Amniotic epithelial cell (primary cell): Measurements from ENCODE around the gene SEMA3E.
"Not testable (repeated sequence)": the region's sequence is repeated elsewhere in the genome, so short reads cannot be mapped to it uniquely, and the experiment has no call there.

Experiments
- DNase-seq: peaks from one replicate; pipeline ENCODE4 v3.0.0-alpha.2; 2010; ENCODE audit warnings: low read depth

Gene SEMA3E

GRCh38 chr7:83648464-83649241 lies at the start of gene SEMA3E:
Gene SEMA3E (minus strand): TSS chr7:83649139.
- peak; percentile 58 for DNase-seq

DNA sequence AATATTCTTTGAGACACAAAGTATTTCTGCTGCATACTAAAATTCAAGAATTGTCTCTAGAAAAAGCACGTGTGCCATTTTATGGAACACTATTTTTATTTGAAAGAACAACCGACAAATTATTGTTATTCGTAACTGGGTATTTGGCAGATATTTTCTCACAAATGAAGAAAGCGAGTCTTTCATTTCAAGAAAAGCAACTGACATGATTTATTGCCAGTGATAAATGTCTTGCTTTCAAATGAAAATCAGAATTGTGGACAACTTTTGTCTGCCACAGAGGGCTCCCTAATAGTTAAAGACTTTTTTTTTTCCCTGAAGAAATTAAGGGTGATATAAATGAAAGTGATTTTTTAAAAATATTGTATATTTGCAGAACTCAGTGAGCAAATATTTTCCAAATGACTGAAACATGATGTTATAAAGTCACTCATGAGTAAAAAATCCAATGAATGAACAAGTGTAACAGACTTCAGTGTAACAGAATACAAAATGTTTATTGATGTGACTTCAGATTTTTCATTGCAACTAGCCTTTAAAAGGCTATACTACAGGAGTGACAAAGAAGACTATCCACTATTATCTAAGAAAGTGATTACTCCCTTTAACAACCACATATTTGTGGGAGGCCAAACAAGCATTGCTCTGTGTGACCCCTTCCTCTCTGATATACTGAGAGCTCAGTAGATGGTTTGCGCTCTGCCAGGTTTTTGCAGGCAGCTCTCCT lies 49.0 kb upstream of the SEMA3E start:
- no peak for DNase-seq

DNA sequence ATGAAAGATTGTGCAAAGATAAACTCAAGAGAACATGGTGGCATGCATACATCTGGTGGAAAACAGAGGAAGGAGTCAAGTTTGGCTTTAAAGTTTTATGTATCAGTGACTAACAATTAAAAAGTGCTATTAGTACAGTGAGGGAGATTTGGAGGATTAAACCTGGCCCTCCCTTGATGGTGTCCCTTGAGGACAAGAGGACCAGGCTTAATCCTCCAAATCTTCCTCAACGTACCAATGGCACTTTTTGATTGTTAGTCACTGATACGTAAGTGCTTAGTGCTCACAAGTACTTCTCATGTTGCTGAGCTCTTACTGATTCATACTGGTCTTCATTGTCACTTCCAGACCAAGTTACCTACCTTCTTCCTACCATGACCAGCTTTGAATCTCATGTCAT lies 47.2 kb upstream of the SEMA3E start:
- DNase-seq, result no peak

- DNase-seq, result no peak
Observed at GRCh38 chr7:83695128-83695960, 46.4 kb upstream of the SEMA3E start.

DNA sequence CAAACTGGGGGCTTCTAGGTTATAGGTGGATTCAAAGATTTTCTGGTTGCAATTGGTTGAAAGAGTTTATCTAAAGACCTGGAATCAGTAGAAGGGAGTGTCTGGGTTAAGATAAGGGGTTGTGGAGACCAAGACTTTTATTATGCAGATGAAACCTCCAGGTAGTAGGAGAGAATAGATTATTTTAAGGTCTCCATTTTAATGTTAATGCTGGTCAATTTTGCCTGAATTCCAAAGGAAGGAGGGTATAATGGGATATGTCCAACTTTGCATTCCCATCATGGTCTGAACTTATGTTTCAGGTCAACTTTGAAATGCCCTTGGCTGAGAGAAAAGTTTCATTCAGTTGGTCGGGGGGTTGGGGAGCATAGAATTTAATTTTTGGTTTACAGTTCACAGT lies 44.3 kb upstream of the SEMA3E start:
- DNase-seq, result no peak

DNA sequence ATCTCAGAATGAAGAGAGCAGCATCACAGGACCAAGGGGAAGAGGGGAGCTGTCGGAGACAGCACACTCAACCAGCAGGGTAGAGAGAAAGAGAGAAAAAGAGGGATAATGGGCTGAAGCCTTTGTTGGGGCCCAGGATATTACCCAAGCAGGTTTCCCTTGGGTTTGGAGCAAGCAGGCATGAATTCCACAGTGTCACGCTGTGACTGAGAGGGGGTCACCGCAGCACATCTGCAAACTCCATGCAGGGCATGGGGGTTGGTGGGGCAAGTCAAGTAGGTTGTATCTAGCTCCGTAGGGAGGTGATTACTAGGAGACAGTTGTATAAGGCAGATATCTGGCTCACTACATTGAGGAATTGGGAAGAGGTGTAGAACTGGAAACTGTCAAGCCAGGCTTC lies 42.2 kb upstream of the SEMA3E start:
- DNase-seq, result no peak

- DNase-seq, result no peak
Observed at GRCh38 chr7:83689855-83690254, 40.9 kb upstream of the SEMA3E start.

- DNase-seq, result no peak
Observed at GRCh38 chr7:83686416-83686815, 37.5 kb upstream of the SEMA3E start.

DNA sequence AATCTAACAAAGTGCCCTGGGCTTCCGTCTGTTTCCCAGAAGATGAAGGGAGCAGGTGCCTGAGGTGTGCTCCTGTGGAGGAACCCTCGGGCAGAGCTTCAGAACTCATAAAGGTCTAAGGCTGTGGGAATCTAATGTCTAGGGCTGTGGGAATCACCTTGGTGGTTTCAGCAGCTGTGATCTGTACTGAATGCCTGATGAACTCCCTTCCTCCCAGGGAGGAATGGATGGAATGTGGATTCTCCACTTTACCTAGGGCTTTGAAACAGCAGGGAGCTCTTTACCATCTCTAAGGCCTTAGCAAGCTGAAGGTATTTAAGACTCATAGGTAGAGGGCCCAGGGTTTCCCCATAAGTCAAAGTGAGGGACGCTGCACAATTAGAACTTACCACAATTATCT lies 36.0 kb upstream of the SEMA3E start:
- no peak for DNase-seq

GRCh38 chr7:83681200-83681778 lies 32.4 kb upstream of the SEMA3E start:
- DNase-seq, result no peak

DNA sequence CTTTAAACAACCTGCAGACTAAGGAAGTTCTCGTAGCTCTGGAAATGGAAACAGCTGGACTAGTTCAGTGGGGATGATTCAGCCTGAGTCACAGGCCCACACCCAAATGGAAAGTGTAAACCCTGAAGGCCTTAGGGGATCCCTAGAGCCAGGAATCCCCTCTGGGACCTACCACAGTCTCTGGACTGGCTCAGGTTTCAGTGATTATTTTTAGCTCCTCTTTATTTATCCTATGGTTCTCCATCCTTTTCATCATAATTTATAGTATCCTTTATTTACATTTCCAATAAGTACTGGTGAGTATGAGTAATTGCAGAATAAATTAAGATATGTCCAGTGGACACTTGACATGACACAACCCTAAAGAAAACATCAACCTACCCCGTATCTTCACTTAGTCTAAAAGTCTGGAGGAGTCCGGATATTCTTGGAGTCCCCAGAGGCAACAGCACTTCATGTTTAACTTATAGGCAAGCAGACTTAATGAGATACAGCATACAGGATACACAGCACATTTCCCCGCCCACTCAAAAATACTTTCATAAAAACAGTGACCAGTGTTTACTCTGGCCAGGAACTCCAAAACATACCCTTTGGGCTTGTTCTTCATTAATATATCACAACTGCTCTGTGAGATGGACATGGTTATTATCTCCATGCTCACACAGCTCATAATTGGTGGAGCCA lies 28.4 kb upstream of the SEMA3E start:
- peak; percentile 65 for DNase-seq

DNA sequence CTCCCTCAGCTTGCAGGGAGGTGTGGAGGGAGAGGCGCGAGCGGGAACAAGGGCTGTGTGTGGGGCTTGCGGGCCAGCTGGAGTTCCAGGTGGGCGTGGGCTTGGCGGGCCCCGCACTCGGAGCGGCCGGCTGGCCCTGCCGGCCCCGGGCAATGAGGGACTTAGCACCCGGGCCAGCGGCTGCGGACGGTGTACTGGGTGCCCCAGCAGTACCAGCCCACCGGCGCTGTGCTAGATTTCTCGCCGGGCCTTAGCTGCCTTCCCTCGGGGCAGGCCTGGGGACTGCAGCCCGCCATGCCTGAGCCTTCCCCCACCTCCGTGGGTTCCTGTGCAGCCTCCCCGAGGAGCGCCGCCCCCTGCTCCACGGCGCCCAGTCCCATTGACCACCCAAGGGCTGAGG lies 24.4 kb upstream of the SEMA3E start:
- not testable (repeated sequence) for DNase-seq

DNA sequence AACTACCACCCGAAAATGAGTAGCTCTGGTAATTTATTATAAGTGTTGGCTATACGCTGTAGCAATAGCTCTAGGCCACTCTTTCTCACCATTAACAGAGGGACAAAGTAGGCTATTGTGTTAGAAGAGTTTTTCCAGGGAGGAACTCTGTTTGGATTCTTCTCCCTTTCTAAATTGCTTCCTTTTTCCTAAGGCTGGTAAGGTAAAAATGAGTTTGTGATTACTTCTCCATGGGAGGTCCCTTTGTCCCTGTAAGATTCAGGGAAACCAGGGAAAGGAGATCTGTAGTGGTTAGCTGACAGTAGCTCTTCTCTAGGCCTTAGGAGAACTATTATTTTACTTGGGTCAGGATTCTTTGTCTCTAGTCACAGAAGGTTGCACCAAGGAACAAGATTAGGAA lies 23.2 kb upstream of the SEMA3E start:
- DNase-seq, result no peak

GRCh38 chr7:83663131-83663530 lies 14.2 kb upstream of the SEMA3E start:
- DNase-seq, result no peak

DNA sequence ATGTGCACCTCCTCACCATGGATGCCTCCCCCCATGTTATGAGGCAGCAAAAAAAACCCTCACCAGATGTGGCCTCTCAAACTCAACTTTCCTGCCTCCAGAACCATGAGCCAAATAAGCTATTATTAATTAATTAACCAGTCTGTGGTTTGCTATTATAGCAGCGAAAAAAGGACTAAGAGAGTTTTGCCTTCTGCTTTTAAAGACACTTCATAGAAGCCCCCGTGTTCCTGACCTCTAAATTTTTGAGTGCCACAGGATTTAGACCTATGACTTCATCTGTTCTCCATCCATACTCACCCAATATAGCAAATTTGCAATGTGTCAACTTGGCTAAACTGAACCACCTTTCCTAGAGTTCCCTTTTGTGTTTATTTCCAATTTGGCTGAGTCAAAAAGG lies 9.2 kb upstream of the SEMA3E start:
- DNase-seq, result no peak

DNA sequence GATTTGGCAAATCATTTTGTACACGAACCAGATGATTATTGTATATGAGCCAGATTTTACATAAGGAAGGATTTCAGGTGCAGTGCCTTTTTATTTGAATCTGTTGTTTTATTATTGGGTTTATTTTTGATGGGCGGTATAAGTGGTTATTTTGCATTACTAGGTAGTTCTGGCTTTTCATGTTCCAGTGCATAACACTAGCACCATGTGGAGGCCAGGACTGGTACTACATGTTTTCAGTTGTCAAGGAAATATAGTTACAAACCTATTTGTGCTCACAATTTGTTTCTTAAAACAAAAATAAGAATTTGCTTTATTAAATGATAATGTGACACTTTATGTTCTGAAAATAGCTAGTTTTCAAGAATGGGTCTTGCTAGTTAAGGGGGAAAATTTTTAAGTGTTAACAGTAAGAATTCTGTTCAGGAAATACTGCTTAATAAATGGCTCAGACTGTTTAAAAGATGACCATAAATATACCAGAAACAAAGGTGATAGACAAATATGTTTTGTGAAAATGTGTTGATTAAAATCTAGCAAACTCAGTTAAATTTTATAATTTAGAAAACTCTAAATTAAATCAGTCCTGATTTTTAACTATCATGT lies 7.1 kb upstream of the SEMA3E start:
- DNase-seq, result peak; percentile 53

- DNase-seq, result no peak
Observed at GRCh38 chr7:83652481-83652880, 3.5 kb upstream of the SEMA3E start.

DNA sequence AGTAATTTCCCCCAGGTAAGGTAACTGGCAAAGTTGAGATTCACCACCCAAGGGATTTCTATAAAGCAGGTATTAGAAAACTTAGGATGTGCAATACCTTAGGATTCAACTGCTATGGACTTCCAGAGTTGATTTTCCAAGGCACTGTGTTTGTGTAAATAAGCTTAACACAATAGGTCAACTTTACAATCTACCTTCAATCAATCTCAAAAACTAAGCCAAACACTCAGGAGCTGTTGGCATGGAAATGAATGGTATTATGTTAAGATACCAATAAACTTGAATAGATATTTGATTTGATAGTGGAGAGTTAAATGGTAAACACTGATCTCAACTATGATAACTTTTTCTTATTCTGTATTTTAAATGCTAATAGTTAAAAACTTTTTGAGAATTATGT lies 762 bp upstream of the SEMA3E start:
- DNase-seq, result no peak

DNA sequence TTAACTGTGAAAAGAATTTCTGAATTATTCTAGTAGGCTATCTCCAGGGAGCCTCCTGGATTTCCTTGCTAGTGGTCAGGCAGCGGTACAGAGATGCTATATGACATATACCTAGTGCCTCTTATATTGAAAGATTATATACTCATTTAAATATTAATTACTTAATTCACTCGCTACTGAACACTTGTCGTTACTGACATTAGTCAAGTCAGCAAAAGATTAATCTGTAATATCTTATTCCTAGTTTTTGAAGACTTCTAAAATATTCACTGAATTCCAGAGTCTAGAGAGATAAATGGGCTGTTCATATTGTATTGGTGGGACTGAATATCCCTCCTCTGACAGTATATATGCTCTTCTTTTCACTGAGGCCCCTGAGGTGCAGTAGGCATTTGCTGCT lies 2.9 kb downstream of the SEMA3E start:
- no peak for DNase-seq

DNA sequence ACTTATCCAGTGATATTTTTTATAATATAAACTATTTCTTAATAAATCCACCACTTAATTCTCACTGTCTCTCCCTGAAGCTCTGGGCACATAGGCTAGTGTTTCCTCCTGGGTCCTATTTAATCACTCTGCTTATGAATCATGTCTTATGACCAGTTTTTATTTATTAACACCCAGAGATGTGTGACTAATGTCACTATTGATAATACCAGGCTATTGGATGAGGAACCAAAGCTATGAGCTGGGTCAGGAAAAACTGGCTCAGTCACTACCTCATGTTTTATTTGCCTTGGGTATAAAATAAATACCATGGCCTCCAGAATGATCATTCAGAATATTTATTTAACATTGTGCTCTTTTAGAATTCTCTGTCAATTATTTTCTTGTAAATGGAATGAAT lies 5.2 kb downstream of the SEMA3E start:
- DNase-seq, result no peak

- no peak for DNase-seq
Observed at GRCh38 chr7:83643012-83643411, 5.9 kb downstream of the SEMA3E start.
